ENCODE data around the gene CDC42EP1. TPM values are rescaled to one million over a fixed set of nuclear protein-coding genes. Genes with fewer than 3 reads are reported as not detected.

CDC42EP1 gene
- total RNA-seq, 1 experiment from 2014 or later, result 8.9 TPM

Other genes with a start within 250 kb of the CDC42EP1 start
- gene ELFN2, start 133.0 kb upstream of the CDC42EP1 start, total RNA-seq (2014; rRNA removed; shearing (Covaris generic); ENCODE audit: low replicate concordance), result 10.2 and 12.9 TPM in 2 replicates
- gene MFNG, start 74.1 kb upstream of the CDC42EP1 start, total RNA-seq (2014; rRNA removed; shearing (Covaris generic); ENCODE audit: low replicate concordance), result 0.46 and 0.54 TPM in 2 replicates
- gene CARD10, start 41.1 kb upstream of the CDC42EP1 start, total RNA-seq (2014; rRNA removed; shearing (Covaris generic); ENCODE audit: low replicate concordance), result 47.3 and 58.6 TPM in 2 replicates
- not detected in 2 replicates for gene LGALS2, start 19.6 kb downstream of the CDC42EP1 start, total RNA-seq (2014; rRNA removed; shearing (Covaris generic); ENCODE audit: low replicate concordance)
- gene GGA1, start 48.4 kb downstream of the CDC42EP1 start, total RNA-seq (2014; rRNA removed; shearing (Covaris generic); ENCODE audit: low replicate concordance), result 43.4 and 52.0 TPM in 2 replicates
- 1.2 and 3.2 TPM in 2 replicates for gene SH3BP1, start 79.2 kb downstream of the CDC42EP1 start, total RNA-seq (2014; rRNA removed; shearing (Covaris generic); ENCODE audit: low replicate concordance)
- gene PDXP, start 98.2 kb downstream of the CDC42EP1 start, total RNA-seq (2014; rRNA removed; shearing (Covaris generic); ENCODE audit: low replicate concordance), result 51.9 and 75.8 TPM in 2 replicates
- 5,023 and 5,137 TPM in 2 replicates for gene LGALS1, start 115.2 kb downstream of the CDC42EP1 start, total RNA-seq (2014; rRNA removed; shearing (Covaris generic); ENCODE audit: low replicate concordance)
- 70.5 and 107 TPM in 2 replicates for gene NOL12, start 125.9 kb downstream of the CDC42EP1 start, total RNA-seq (2014; rRNA removed; shearing (Covaris generic); ENCODE audit: low replicate concordance)
- gene TRIOBP, start 136.6 kb downstream of the CDC42EP1 start, total RNA-seq (2014; rRNA removed; shearing (Covaris generic); ENCODE audit: low replicate concordance), result 233 and 274 TPM in 2 replicates
- 33.4 and 42.3 TPM in 2 replicates for gene GCAT, start 247.5 kb downstream of the CDC42EP1 start, total RNA-seq (2014; rRNA removed; shearing (Covaris generic); ENCODE audit: low replicate concordance)